GM19238 (cell line): ENCODE results near the gene CYB5R3.
"Not testable (repeated sequence)": the region's sequence is repeated elsewhere in the genome, so short reads cannot be mapped to it uniquely, and the experiment has no call there.

ENCODE experiments used
- DNase-seq: peaks from one replicate; pipeline ENCODE4 v3.0.0; 2011; ENCODE audit warnings: low spot score; ENCODE audit not compliant: insufficient read length

CYB5R3 gene

DNA sequence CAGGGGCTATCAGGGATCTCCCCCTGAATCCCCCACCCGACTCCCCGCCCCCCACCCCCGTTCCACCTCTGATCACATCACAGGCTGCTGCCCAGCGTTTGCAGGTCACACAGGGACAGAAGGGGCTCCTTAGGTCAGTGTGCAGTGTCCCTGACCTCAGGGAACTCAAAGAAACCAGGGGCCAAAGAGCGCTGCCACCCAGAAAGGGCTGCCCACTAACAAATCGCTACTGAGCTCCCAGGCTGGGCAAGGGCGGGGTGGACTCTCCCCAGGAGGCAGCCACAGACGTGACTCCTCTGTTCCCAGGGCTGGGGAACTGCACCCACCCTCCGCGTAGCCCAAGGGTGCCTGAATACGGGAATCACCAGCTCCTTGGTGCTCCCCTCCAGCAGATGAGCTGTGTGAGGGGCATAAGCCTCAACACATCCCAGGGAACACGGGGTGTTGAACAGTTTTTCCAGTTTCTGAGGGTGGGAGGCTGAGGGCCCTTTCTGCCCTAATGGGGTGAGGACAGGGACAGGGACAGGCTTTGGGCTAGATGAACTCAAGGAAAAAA, 24.6 kb downstream of the CYB5R3 start:
- no peak for DNase-seq

DNA sequence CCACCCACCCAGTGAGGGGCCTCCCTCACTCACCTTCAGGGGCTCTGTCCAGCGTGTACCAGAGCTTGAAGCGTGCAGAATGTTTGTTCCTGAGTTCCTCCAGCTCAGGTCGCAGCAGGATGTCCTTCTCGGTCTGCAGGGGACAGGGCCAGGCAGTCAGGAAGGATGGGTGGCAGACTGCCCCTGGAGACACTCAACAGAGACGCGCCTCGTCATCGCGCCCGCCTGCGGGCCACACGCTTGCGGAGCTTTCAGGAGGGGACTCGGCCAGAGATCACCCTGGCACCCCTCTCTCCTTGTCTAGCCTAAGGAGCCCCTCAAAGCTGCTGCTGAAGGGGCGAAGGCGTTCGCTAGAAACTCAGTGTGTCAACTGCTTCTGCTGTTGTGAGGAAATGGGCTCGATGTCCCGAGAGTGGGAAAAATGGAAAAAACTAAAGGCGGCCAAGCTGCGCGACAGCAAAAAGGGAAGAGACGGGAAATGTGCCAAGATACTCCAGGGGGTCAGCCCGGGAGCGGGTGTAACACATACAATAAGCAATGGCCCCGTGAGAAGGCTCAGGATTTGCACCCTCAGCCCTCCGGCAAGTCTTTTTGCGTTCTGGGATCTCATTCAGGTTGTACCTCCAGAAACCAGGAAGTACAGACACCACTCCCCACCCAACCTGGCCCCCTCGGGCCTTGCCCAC, 25.3 kb downstream of the CYB5R3 start:
- no peak for DNase-seq

DNA sequence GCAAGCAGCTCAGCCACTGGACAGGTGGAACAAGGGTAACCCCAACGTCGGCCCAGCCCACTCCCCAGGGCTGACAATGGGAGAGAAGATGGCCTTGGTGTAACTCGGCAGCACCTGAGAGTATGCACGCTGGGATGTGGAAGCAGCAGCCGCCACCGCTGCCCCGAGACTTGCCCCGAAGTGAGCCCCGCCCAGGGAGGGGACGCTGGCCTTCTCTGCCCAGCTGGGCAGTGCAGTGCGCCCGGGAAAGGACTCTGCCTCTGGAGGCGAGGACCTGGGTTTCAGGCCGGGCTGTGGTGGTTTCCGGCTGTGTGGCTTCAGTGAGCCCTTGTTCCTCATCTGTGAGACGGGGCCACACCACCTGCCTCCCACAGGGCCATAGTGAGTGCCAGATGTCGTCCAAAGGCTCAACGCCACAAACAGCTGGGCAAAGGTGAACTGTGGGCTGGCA, 25.9 kb downstream of the CYB5R3 start:
- DNase-seq = no peak

DNA sequence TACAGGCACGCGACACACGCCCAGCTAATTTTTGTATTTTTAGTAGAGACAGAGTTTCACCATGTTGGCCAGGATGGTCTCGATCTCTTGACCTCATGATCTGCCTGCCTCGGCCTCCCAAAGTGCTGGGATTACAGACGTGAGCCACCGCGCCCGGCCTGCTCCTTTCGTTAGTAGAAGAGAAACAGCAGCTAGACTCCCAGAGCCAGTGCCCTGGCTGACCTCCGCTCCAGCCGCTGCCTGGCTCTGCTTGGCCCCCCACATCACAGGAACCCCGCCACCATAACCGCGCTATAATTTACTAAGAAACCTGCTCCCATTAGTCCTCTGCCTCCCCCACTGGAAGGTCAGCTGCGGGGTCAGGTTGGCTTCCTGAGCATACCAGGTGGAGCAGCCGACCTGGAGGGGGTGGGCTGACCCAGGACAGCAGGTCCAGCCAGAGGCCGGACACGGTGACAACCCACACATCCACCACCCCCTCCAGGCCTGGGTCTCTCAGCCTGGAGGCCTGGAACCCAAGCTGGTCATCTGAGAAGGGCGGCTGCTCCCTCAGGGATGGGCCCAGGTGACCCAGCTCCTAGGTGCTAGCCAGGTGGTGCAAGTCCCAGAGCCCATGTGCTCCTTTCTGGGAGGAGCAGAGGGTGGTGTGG, 27.0 kb downstream of the CYB5R3 start:
- DNase-seq = no peak

DNA sequence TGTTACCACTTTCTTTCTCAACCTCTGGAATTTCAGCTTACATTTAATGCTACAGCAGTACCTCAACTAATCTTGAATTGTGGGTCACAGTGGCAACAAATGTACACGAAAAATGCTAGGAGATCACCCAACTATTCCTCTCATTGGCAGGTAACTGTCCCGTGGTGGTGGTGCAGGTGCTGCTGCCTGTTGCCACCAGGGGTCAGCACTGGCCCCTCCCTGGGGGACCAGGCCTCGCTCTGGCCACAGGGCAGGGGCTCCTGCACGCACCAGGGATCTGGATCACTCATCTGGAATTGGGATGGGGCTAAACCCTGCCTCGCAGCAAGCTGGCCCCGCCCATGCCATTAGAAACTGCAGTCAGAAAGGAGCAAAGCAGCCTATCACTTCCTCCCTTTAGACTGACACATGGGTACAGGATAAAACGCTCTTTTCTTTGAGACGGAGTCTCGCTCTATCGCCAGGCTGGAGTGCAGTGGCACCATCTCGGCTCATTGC, 27.6 kb downstream of the CYB5R3 start:
- DNase-seq = peak; percentile 83

DNA sequence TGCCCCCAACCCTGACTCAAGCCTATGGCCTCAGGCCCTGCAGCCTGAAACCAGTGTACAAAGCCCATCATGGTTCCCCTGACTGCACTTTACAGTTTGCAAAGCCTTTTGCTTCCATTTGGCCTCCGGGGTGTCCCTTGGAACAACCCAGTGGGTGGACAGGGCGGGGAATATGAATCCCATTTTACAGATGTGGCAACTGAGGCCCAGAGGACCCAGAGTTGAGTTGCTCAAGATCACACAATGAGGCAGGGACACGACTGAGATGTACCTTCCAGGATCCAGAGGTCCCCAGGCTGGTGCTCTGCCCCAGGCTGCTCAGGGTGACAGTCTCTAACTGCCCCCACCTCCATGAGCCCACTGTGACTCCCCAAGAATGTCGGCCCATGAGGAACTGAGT, 29.1 kb downstream of the CYB5R3 start:
- DNase-seq = no peak

DNA sequence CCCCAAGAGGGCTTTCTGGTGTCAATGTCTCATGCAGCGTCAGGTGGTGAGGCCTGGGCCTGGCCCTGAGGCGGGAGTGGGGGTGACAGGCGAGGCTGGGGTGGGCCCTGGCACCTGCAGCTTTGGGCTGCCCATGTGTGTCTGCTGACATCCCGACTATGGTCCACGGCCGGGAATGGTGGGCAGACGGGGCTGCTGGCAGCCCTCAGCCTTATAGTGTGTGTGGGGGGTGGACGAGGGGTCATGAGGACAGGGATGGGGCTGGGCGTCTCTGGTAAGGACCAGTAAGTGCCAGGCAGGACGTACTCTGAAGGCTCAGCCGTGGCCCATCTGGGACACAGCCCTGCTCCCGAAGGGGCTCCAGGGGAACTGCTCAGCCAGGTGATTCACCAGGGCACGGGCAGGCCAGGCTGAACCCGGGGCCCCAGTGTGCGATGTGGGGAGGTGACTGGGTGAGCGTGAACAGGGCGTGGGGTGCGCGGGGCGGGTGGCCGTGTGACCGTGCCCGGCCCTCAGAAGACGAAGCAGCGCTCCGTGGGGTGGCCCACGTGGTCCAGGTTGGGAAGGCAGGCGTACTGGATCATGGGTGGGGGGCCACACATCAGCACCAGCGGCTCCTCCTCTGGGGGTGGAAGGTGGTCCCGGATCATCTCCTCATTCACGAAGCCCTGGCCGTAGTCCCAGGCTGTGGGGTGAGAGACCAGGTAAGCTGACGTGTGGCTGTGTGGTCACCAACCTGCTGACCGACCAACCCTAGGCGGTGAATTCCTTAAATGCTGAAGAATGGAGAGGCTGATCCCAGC, 29.7 kb downstream of the CYB5R3 start:
- no peak for DNase-seq

DNA sequence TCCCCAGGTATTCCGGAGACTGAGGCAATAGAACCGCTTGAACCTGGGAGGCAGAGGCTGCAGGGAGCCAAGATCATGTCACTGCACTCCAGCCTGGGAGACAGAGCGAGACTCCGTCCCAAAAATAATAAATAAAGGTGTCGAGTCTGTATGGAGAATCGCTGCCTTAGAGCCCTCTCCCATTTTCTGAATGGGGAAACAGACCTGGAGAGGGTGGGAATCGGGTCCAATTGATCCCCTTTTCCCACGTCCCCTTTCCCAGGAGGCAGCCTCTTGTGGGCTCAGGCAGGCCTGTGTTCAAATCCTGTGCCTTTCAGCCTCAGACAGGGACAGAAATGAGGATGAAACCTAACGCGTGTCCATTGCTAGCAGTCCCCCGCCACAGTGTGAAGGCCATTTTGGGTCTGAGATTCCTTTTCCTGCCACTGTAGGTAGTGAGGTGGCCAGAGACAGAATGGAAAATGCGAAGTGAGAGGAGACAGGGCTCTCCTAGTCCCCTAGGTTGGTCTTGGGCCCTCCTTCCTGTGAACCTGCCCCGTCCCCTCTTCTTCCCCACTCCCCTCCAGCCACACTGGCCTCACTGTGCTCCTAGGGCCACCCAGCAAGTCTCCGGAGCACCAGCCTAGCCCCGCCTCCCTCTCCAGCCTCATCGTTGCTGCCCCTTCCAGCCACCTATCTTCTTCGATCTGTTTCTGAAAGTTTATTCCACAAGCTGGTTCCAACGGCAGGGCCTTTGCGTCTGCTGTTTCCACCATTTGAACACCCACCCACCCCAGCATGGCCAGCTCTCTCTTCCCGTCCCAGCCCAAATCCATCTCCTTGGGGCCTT, 31.8 kb downstream of the CYB5R3 start:
- DNase-seq = no peak

DNA sequence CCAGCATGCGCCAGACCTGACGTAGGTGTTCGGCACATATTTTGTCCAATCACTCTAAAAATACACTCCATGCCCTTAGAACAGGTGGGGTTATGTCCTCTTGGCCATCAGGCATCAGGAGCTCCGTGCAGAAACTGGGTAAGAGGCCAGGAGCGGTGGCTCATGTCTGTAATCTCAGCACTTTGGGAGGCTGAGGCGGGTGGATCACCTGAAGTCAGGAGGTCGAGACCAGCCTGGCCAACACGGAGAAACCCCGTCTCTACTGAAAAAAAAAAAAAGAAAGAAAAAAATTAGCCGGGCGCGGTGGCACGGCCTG, 33.4 kb downstream of the CYB5R3 start:
- not testable (repeated sequence) for DNase-seq

DNA sequence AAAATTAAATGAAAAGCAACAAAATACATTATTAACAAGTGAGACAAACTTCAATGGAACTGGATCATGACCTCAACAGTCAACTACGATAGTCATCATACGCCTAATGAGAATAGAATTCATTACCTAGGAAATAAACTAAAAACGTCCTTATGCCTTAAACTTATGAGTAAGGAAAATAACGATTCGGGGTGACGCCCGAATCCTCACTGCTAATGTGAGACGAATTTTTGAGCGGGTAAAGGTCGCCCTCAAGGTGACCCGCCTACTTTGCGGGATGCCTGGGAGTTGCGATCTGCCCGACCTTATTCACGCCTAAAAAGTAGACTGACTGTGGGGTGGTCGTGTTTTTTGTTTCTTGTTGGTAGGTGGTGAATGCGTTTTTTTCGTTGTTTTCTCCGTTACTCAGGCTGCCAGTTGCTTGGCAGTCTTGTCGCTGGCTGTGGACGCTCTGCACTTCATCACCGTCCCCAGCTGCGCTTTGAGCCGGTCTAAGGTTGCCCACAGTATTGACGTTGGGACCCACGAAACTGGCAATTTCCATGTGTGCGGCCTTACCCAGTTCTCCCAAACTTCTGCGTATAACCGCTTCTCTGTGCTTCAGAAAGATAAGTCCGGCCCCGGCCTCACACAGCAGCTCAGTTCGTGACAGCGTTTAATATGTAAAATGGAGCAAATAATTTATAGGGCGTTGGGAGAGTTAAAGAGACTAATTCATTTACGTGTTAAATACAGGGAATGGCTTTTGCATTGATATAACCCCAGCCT, 33.9 kb downstream of the CYB5R3 start:
- peak; percentile 83 for DNase-seq

DNA sequence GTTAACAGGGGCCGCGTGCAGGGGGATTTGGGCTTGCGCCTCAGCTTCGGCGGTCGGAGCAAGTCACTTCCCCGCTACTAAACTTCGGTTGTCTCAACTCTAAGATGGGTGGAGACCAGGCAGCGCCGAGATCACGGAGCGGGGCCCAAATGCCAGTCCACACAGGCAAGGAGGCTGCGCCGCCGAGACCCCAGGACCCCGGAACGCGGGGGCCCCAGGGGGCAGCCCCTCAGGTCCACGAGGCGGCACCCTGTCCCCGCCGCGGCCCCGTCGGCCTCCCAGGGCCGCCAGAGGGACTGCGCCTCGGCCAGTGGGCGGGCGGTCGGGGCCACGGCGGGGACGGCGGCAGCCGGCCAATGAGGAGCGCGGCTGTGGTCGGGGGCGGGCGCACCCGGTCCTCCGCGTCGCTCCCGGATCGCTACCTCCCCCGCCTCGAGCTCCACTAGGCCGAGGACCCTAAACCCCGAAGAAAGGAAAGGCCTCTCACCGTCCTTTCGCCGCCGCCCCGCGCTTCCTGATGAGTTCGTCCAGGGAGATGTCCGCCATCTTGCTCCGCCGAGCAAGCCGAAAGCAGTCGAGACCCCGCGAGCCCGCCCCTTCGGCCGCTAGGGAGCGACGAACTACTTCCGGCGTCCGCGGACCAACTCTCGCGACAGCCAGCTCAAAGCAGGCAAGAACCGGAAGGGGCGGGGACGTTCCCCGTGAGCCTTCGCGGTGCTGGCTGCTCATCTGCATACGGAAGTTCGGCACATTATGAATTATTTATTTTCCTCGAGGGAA, 34.7 kb downstream of the CYB5R3 start, which contains the start of gene POLDIP3:
Gene POLDIP3 (minus strand): TSS at position 572 of the 780 bp plus-strand sequence. CDS start 26 bp downstream, at position 546.
- DNase-seq = peak; percentile 97

DNA sequence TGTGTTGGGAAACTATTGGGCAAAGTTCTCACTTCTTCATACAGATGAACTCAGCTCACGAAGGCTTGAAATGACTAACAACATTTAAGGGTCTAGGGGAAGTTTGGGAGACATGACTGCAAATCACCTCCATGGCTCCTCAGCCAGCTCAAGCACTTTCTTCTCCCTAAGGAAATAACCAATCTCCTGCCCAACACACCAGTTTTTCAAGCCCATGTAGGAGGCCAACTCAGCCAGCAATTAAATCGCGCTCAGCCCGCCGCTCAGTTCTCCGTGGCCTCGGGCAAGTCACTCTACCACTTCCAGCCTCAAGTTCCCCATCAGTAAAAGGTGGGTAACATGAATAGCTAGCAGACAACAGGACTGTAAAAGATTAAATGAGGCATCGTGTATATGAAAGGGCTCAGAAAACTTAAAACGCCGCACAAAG, 35.3 kb downstream of the CYB5R3 start:
- no peak for DNase-seq

DNA sequence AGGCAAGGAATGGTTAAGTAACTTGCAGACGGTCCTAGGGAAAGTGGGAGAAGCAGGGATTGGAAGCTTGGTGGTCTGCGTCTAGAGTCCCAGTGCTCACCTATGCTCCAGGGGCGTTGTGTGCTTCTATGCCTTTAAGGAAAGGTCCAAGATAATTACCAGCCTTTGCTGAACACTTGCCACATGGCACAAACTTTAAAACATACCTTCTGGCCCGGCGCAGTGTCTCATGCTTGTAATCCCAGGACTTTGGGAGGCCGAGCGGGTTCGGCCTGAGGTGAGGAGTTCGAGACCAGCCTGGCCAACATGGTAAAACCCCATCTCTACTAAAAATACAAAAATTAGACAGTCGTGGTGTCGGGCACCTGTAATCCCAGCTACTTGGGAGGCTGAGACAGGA, 36.9 kb downstream of the CYB5R3 start:
- DNase-seq = no peak

DNA sequence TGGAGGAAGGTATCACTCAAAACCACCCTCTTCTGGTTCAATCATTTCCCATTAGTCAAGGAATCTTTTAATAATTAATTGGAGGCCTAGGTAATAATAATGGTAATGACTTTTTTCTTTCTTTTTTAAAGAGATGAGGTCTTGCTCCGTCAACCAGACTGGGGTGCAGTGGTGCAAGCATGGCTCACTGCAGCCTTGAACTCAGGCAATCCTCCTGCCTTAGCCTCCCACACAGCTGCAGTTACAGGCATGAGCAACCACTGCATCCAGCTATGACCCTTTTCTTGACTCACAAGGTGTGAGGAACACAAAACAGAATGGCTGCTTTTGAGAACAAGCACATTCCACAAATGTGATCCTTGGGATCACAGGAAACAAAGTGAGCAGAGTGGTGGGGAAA, 38.1 kb downstream of the CYB5R3 start:
- no peak for DNase-seq

DNA sequence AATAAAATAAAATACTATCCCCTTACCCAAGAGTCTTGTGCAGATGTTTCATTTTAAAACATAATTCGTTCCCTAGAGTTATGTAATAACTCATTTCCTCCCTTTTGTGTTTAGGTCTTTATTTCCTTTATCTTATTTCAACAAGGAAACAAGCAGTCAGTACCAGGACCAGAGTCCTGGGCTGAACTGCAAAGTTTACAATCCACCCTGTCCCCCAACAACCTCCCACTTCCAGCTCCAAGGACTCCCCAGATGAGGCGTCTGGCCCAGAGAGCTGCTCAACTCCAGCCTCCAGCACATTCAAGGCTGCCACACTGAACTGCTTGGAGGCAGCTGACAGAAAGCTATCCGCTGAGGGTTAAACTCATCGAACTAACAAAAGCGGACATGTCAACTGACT, 39.0 kb downstream of the CYB5R3 start:
- DNase-seq = no peak

DNA sequence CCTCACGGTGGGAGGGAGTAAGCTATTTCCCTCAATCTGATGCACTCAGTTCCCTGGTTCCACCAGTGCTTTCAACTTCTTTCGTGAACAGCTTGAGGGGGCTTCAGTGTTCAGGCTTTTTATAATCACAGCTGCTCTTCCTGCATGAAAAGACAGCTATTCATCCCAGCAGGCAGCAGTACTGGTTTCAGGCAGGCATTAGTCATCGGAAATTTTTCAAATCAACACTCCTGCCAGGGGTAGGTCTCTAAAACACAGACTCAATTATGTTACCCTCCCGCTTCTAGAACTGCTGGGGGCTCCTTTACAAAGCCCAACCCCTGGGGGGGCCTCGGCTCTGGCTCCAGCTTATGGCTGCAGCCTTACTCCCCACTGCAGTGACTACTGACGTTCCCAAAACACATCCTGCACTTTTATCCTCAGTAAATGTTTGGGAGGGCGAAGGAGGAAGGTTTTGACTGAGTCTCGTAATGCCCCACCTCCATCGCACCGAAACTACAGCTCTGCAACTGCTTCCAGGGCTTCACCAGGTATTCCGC, 40.3 kb downstream of the CYB5R3 start:
- no peak for DNase-seq

DNA sequence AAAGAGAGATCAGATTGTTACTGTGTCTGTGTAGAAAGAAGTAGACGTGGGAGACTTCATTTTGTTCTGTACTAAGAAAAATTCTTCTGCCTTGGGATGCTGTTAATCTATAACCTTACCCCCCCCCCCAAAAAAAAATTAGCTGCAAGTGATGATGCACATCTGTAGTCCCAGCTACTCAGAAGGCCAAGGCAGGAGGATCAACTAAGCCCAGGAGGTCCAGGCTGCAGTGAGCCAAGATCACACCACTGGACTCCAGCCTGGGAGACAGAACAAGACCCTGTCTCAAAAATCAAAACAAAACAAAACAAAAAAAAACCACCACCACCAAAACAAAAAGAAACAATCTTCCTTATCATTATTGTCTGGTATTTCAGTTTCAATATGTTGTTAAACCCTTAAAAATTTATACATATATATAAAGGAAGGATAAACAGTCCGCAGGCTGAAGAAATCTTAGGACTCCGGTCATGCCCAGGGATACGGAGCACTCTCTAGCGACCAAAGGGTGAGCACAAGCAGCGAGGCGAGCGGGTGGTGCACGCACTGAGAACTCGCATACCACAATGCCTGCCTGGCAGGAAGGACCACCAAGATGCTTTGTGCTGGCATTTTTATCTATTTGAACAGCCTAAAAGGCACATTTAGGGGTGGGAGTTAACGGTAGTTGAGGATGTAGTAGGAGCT, 40.9 kb downstream of the CYB5R3 start:
- DNase-seq = no peak

DNA sequence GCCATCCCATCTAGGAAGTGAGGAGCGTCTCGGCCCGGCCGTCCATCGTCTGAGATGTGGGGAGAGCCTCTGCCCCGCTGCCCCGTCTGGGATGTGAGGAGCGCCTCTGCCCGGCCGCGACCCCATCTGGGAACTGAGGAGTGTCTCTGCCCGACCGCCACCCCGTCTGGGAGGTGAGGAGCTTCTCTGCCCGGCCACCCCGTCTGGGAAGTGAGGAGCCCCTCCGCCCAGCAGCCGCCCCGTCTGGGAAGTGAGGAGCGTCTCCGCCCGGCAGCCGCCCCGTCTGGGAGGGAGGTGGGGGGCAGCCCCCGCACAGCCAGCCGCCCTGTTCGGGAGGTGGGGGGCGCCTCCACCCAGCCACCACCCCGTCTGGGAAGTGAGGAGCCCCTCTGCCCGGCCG, 41.6 kb downstream of the CYB5R3 start:
- DNase-seq = not testable (repeated sequence)

DNA sequence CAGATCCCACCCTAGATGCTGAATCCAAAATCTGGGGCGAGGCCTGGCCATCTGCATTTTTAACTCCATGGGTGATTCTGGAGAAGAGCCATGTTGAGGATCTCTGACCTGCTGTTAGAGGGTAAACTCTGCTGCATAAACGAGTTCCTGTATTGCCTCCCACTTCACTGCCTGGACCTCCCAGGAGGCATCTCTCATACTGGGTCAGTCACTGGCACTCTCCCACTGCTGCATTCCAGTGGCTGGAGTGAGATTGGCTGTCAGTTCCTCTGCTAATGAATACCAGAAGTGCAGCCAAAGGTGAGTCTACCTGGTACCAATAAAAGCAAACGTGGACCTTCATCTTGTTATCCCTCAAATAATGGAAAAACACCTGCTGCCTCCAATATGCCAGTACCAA, 44.8 kb downstream of the CYB5R3 start:
- DNase-seq = no peak
